Liver (tissue), 3 donors: ENCODE measurements around the gene TTC33.

Experiments
- CTCF ChIP-seq: fragments of 150-350 bp; IDR thresholded peaks from 2 replicates; pipeline ENCODE4 v1.5.1; 2017; ENCODE audit warnings: improper control_type of control experiment, low read depth, low read length; ENCODE audit not compliant: missing input control
- EGR1 ChIP-seq, 2 donors: IDR thresholded peaks; 2 replicates each; pipeline ENCODE4 v1.6.1; 2016 to 2018; ENCODE audit warnings: antibody characterized with exemption in 2 of 2, low read depth in 2 of 2
- GABPA ChIP-seq, 2 donors: IDR thresholded peaks in 1 of 2; conservative IDR thresholded peaks in 1 of 2; 2 replicates each; pipeline ENCODE4 v1.6.1; 2016; ENCODE audit warnings: antibody characterized with exemption in 2 of 2, mild to moderate bottlenecking in 1 of 2, moderate library complexity in 1 of 2
- JUND ChIP-seq, 2 donors: IDR thresholded peaks; 2 replicates each; pipeline ENCODE4 v1.6.1; 2016; ENCODE audit warnings: antibody characterized with exemption in 2 of 2
- RAD21 ChIP-seq, 2 donors: IDR thresholded peaks; 2 replicates each; pipeline ENCODE4 v1.6.1; 2016; ENCODE audit warnings: antibody characterized with exemption in 2 of 2, mild to moderate bottlenecking in 2 of 2
- RXRA ChIP-seq, 2 donors: IDR thresholded peaks; 2 replicates each; pipeline ENCODE4 v1.6.1; 2017 to 2018; ENCODE audit warnings: antibody characterized with exemption in 2 of 2, mild to moderate bottlenecking in 1 of 2
- TAF1 ChIP-seq: conservative IDR thresholded peaks from 2 replicates; pipeline ENCODE4 v1.6.1; 2016; ENCODE audit warnings: antibody characterized with exemption, mild to moderate bottlenecking
- YY1 ChIP-seq: IDR thresholded peaks from 2 replicates; pipeline ENCODE4 v1.6.1; 2016; ENCODE audit warnings: antibody characterized with exemption, mild to moderate bottlenecking
- TF ChIP-seq, protein P1 (sequence below): IDR thresholded peaks from 2 replicates; pipeline ENCODE4 v1.6.1; 2016; ENCODE audit warnings: antibody characterized with exemption
- TF ChIP-seq, protein P2 (sequence below): IDR thresholded peaks from 2 replicates; pipeline ENCODE4 v1.6.1; 2016; ENCODE audit warnings: antibody characterized with exemption, mild to moderate bottlenecking
- donor health status: healthy.
- donor health status: healthy.

DNA sequence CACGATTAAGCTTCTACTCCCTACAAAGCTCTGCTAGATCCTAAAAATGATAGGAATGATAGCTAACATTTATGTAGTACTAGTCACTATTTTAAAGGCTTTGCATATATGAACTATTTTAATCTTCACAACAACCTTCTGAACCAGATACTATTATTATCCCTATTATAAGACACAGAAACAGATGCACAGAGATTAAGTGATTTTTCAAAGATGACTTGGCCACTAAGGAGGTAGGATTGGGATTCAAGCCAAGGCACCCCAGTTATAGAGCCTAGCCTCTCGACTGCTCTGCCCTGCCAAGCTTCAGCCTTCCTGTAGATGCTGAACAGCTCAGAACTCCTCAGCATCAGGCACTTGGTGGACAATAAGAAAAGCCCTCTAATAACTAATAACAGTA is 277.0 kb downstream of the TTC33 start:
- no peak for TF ChIP-seq CTCF
- no peak for TF ChIP-seq RXRA (IDR thresholded peaks at IDR 0.05)
- TF ChIP-seq, protein P1, sequence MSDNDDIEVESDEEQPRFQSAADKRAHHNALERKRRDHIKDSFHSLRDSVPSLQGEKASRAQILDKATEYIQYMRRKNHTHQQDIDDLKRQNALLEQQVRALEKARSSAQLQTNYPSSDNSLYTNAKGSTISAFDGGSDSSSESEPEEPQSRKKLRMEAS = no peak
- TF ChIP-seq RAD21 (IDR thresholded peaks at IDR 0.05) = no peak
- no peak for TF ChIP-seq JUND (IDR thresholded peaks at IDR 0.05)
- TF ChIP-seq YY1 = no peak
- TF ChIP-seq GABPA (IDR thresholded peaks at IDR 0.05 in 1 of 2, conservative IDR thresholded peaks at IDR 0.05 in 1 of 2) = no peak
- no peak for TF ChIP-seq TAF1
- TF ChIP-seq, protein P2, sequence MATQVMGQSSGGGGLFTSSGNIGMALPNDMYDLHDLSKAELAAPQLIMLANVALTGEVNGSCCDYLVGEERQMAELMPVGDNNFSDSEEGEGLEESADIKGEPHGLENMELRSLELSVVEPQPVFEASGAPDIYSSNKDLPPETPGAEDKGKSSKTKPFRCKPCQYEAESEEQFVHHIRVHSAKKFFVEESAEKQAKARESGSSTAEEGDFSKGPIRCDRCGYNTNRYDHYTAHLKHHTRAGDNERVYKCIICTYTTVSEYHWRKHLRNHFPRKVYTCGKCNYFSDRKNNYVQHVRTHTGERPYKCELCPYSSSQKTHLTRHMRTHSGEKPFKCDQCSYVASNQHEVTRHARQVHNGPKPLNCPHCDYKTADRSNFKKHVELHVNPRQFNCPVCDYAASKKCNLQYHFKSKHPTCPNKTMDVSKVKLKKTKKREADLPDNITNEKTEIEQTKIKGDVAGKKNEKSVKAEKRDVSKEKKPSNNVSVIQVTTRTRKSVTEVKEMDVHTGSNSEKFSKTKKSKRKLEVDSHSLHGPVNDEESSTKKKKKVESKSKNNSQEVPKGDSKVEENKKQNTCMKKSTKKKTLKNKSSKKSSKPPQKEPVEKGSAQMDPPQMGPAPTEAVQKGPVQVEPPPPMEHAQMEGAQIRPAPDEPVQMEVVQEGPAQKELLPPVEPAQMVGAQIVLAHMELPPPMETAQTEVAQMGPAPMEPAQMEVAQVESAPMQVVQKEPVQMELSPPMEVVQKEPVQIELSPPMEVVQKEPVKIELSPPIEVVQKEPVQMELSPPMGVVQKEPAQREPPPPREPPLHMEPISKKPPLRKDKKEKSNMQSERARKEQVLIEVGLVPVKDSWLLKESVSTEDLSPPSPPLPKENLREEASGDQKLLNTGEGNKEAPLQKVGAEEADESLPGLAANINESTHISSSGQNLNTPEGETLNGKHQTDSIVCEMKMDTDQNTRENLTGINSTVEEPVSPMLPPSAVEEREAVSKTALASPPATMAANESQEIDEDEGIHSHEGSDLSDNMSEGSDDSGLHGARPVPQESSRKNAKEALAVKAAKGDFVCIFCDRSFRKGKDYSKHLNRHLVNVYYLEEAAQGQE = no peak
- no peak for TF ChIP-seq EGR1 (IDR thresholded peaks at IDR 0.05; ENCODE audit: low read depth in 2 of 2)
